Measurements from ENCODE around the gene RIOK1. TPM values are rescaled to one million over a fixed set of nuclear protein-coding genes. Genes with fewer than 3 reads are reported as not detected.
"Not testable (repeated sequence)": the region's sequence is repeated elsewhere in the genome, so short reads cannot be mapped to it uniquely, and the experiment has no call there.

The RIOK1 gene
- polyA plus RNA-seq, 4 donors: 28.5 to 35.0 (median 32.5) TPM

DNA sequence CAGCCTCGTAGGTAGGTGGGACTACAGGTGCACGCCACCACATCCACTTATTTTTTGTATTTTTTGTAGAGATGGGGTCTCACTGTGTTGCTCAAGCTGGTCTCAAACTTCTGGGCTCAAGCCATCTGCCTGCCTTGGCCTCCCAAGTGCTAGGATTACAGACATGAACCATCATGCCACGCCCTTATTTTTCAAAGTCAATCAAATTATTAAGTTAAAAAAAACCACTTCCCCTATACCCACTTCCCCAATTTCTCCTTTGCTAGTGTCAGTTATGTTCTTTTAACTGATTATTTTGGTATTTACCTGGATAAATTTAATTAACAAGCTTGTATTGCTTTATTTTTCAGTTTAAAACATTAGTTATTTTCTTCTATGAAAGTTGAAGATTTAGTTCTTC is 49.6 kb downstream of the RIOK1 start:
- no peak for DNase-seq (ENCODE audit: low read depth in 4 of 4, low spot score in 2 of 4)

DNA sequence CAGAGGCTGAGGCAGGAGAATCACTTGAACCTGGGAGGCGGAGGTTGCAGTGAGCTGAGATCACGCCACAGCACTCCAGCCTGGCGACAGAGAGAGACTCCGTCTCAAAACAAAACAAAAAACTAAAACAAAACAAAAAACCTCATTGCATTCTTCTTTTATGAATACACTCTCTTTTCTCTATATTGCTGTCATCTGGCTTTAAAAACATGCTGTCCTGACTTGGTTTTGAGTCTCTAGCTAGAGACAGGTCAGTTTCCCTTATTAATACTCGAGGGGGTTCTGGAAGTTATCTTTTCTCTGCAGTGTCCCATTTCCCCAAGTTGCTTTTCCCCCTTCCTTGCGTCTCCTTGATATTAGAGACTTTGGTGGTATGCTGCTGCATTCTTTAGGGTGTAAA is 50.9 kb downstream of the RIOK1 start:
- no peak for DNase-seq (ENCODE audit: low read depth in 4 of 4, low spot score in 2 of 4)

DNA sequence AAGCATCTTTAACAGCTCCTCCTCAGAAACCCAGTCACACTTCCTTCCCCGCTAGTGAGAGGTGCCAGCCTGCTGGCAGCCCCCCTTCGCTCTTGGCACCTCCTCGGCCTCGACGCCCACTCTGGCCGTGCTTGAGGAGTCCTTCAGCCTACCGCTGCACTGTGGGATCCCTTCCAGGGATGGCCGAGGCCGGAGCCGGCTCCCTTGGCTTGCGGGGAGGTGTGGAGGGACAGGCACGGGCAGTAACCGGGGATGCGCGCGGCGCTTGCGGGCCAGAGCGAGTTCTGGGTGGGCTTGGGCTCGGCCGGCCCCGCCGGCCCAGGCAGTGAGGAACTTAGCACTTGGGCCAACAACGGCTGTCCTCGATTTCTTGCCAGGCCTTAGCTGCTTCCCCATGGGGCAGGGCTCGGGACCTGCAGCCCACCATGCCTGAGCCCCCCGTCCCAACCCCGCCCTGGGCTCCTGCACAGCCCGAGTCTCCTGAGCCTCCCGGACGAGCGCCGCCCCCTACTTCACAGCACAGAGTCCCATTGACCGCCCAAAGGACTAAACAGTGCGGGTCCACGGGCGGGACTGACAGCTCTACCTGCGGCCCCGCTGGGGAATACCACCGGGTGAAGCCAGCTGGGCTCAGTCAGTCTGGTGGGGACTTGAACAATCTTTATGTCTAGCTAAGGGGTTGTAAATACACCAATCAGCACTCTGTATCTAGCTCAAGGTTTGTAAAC is 51.6 kb downstream of the RIOK1 start:
- DNase-seq (ENCODE audit: low read depth in 4 of 4, low spot score in 2 of 4): no peak

GRCh38 chr6:7442467-7442866 is 52.9 kb downstream of the RIOK1 start:
- DNase-seq (ENCODE audit: low read depth in 4 of 4, low spot score in 2 of 4): no peak

- DNase-seq (ENCODE audit: low read depth in 4 of 4, low spot score in 2 of 4): no peak
These were observed 55.5 kb downstream of the RIOK1 start for GRCh38 chr6:7445101-7445500.

DNA sequence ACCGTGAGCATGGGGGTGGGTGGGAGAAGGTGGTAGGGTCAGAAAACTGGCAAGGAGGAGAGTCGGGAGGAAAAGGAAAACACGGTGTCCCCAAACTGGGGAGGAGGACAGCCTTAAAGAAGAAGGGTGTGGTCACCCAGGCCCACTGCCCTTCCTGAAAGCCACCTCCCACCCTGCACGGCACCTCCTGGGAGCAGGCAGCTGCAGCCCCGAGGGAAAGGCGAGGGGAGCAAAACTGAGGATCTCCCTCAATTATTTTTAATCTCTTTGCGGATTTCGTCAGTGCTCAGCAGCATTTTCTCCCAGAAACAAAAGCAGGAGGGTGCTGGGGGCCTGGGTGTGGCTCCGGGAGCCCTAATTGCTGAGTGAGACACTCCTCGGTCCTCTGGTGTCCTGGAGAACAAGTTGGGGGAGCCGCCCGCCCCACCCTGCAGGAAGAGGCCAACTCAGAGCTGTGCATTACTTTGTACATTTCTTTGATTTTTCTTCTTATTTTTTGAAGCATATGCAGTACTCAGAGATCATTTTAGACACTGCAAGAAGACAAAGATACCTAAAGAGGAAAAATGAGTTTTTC is 56.4 kb downstream of the RIOK1 start:
- no peak for DNase-seq (ENCODE audit: low read depth in 4 of 4, low spot score in 2 of 4)

GRCh38 chr6:7446619-7447325 is 57.2 kb downstream of the RIOK1 start:
- no peak for DNase-seq (ENCODE audit: low read depth in 4 of 4, low spot score in 2 of 4)

- no peak for DNase-seq (ENCODE audit: low read depth in 4 of 4, low spot score in 2 of 4)
These were observed 58.6 kb downstream of the RIOK1 start for GRCh38 chr6:7448232-7448631.

GRCh38 chr6:7449018-7449417 is 59.4 kb downstream of the RIOK1 start:
- DNase-seq (ENCODE audit: low read depth in 4 of 4, low spot score in 2 of 4): no peak

GRCh38 chr6:7451326-7451725 is 61.7 kb downstream of the RIOK1 start:
- no peak for DNase-seq (ENCODE audit: low read depth in 4 of 4, low spot score in 2 of 4)

GRCh38 chr6:7452898-7453297 is 63.3 kb downstream of the RIOK1 start:
- DNase-seq (ENCODE audit: low read depth in 4 of 4, low spot score in 2 of 4): no peak

DNA sequence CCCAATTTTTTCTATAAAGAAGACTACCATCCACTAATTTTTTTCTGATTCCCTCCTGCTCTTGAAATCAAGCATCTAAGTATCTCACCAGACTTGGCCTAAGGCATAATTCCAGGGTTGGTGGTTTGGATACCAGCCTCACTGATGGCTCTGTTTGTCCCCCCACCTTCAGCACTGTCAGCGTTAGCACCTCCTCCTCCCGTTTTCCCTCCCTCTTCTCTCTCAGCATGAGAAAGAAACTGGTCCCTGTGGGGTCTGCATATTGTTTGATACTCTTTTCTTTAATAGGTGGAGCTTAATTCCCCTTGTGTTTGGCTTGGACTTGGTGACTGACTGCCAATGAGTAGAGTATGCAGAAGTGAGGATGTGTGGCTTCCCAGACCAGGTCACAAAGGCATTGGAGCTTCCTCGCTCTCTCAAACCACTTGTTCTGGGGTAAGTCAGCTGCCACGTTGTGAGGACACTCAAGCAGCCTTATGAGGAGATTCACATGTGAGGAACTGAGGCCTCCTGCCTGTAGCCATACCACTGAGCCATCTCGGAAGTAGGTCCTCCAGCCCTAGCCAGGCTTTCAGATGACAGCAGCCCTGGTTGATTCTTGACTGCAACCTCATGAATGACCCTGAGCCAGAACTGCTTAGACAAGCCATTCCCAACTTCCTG is 65.2 kb downstream of the RIOK1 start:
- DNase-seq (ENCODE audit: low read depth in 4 of 4, low spot score in 2 of 4): no peak

DNA sequence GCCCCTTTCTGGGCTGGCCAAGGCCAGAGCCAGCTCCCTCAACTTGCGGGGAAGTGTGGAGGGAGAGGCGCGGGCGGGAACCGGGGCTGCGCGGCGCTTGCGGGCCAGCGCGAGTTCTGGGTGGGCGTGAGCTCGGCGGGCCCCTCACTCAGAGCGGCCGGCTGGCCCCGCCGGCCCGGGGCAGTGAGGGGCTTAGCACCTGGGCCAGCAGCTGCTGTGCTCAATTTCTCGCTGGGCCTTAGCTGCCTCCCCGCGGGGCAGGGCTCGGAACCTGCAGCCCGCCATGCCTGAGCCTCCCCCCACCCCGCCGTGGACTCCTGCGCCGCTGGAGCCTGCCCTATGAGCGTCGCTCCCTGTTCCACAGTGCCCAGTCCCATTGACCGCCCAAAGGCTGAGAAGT is 66.7 kb downstream of the RIOK1 start:
- DNase-seq (ENCODE audit: low read depth in 4 of 4, low spot score in 2 of 4): not testable (repeated sequence)

DNA sequence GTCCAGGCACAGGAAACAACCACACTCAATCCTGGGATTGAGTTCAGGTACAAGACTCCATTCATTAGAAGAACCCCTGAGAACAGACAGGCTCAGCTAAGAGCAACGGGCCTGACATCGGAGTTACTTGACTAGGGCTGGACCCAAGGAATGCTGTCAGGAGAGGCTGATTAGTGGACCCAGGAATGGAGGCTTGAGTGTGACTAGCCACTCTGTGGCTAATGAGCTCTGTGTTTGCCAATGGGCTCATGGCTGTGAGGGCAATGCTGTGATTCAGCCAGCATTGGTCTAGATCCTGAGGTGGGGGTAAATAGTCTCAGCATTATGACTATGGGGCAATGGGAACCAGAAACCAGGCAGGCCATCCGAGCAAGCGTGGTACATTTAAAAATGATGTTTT is 71.8 kb downstream of the RIOK1 start:
- DNase-seq (ENCODE audit: low read depth in 4 of 4, low spot score in 2 of 4): no peak

- no peak for DNase-seq (ENCODE audit: low read depth in 4 of 4, low spot score in 2 of 4)
These were observed 74.2 kb downstream of the RIOK1 start for GRCh38 chr6:7463785-7464184.

- no peak for DNase-seq (ENCODE audit: low read depth in 4 of 4, low spot score in 2 of 4)
These were observed 77.6 kb downstream of the RIOK1 start for GRCh38 chr6:7467007-7467897.

Measured in left renal cortex interstitium (tissue), 4 donors.